NAMALWA (cell line): ENCODE results near the gene PPIG.
"Not testable (repeated sequence)": the region's sequence is repeated elsewhere in the genome, so short reads cannot be mapped to it uniquely, and the experiment has no call there.

Experiments
- DNase-seq: peaks from one replicate; pipeline ENCODE4 v3.0.0-alpha.2; 2015; ENCODE audit warnings: low spot score

PPIG gene

DNA sequence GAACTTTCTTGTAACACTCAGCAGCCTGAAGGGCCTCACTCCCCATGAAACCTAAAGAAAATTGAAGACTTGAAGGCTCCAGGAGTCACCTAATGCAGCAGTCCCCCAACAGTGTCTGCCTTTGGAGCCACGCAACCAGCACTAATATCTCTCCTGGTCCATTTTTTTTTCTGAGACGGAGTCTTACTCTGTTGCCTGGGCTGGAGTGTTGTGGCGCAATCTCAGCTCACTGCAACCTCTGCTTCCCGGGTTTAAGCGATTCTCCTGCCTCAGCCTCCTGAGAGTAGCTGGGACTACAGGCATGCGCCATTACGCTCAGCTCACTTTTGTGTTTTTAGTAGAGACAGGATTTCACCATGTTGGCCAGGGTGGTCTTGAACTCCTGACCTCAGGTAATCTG lies 12.4 kb downstream of the PPIG start:
- not testable (repeated sequence) for DNase-seq

DNA sequence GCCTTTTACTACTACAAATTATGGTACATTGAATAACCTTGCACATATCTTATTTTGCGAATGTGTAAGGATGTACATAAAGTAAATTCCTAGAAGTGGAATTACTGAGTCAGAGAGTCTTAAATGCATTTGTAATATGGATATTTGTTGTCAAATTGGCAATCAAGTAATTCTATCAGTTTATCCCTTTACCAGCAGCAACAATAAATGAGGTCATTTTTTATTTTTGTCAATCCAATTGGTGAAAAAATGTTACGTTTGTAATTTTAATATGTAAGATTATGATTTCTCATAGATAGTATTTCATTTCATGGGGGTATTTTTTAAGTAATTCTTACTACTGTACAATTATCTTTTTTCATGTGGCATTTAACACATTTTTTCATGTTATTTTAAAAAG lies 14.8 kb downstream of the PPIG start:
- DNase-seq = no peak

DNA sequence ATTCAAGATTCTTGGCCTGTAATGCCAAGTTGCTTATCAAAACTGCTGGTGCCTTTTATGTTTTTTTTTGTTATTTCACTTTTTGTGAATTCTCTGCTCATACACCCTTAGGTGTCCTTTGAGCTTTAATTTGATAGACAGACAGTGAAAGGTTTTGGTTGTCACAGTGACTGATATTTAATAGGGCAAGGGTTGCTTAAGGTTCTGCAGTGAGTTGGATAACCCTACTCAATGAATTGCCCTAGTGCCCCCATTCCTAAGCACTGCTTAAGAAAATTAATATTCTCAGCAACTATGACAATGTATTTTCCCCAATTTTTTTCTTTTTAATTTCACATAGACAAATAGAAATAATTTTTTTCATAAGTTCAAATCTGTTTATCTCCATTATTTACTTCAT lies 15.4 kb downstream of the PPIG start:
- no peak for DNase-seq

DNA sequence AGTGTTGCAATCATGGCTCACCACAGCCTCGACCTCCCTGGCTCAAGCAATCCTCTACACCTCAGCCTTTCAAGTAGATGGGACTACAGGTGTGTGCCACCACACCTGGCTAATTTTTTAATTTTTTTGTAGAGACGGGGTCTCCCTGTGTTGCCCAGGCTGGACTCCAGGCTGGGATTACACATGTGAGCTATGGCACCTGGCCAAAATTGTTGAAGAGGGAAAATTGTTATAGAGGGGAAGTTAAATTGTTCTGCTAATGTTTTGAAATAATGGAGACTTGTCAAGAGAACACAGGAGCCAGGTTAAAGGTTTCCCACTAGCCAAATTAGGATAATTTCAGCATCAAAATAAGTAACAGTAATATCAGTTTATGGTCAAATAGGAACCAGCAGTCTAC lies 25.1 kb downstream of the PPIG start:
- DNase-seq = no peak

DNA sequence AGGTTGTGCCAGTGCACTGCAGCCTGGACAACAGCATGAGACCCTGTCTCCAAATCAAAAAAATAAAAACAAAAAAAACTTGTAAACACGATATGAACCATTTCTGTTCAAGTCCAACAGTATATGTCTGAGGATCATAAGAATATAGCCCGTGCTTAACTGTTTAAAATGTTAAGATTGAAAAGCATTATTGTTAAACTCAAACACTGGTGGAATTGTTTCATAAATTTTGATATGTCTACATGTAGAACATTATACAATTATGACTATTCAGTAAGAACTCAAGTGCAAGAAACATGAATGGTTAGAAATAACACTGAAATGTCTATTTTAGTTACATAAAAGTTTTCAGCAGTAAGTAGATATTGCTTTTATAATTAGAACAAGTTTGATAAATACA lies 29.7 kb downstream of the PPIG start:
- no peak for DNase-seq

DNA sequence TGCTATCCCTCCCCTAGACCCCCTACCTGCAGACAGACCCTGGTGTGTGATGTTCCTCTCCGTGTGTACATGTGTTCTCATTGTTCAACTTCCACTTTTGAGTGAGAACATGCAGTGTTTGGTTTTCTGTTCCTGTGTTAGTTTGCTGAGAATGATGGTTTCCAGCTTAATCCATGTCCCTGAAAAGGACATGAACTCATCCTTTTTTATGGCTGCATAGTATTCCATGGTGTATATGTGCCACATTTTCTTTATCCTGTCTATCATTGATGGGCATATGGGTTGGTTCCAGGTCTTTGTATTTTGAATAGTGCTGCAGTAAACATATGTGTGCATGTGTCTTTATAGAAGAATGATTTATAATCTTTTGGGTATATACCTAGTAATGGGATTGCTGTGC lies 31.8 kb downstream of the PPIG start:
- not testable (repeated sequence) for DNase-seq

DNA sequence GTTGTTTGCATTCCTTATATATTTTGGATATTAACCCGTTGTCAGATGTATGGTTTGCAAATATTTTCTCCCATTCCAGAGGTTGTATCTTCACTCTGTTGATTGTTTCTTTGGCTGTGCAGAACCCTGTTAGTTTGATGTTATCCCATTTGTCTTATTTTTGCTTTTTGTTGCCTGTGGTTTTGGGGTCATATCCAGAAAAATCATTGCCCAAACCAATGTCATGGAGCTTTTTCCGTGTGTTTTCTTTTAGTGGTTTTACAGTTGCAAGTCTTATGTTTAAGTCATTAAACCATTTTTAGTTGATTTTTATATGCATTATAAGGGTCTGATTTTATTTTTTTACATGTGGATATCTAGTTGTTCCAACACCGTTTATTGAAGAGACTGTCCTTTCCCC lies 35.8 kb downstream of the PPIG start:
- DNase-seq = no peak

DNA sequence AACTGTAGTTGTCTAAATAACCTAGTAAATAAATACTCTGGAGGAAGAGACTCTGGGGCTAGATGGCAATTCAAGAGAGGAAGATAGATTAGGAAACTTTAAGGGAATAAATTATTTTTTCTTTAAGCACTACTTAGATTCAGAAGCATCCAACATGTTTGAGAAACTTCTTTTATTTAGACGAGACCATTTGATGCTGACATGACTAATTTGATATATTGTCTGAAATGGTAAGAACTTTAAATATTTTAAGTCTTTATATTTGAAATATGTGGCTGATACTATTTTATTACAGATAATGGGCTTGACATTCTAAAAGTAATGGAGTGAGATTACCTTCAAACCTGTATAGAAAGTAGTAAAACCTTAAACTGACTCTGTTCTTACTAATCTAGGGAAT lies 36.4 kb downstream of the PPIG start:
- no peak for DNase-seq

DNA sequence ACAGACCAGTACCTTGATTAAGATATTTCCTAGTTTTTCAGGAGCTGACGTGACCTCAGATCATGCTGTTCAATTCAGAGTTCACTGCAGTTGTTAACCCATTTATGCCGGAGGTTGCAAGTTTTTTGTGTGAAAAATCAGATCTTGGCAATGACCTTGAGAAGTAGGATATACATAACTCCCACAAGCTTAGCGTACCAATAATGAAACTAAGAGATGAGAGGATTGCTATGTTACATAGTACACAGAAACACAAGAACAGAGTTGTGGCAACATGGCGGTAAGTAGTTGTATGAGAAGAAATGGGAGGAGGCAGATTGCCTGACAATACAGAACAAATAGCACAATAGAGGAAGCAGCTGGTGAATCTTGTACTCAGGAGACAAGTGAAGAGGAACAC lies 39.1 kb downstream of the PPIG start:
- no peak for DNase-seq

DNA sequence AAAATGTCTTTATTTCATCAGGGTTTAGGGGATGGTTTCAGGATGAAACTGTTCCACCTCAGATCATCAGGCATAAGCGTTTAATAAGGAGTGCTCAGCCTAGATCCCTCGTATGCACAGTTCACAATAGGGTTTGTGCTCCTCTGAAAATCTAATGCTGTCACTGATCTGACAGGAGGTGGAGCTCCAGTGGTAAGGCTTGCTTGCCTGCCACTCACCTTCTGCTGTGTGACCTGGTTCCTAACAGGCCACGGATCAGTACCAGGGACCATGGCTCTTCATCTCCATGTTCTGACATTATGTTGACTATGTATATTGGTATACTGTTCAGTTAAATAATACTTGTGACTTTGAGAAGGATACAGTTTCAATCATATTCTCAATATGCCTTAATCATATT lies 41.6 kb downstream of the PPIG start:
- no peak for DNase-seq

DNA sequence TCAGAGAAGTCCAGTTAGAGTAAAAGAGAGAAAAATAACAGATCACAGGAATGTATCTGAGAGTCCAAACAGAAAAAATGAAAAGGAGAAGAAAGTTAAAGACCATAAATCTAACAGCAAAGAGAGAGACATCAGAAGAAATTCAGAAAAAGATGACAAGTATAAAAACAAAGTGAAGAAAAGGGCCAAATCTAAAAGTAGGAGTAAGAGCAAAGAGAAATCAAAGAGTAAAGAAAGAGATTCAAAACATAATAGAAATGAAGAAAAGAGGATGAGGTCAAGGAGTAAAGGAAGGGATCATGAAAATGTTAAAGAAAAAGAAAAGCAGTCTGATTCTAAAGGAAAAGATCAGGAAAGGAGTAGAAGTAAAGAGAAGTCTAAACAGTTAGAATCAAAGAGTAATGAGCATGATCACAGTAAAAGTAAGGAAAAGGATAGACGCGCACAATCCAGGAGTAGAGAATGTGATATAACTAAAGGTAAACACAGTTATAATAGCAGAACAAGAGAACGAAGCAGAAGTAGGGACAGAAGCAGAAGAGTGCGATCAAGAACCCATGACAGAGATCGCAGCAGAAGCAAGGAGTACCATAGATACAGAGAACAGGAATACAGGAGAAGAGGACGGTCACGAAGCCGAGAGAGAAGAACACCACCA lies 52.4 kb downstream of the PPIG start:
- DNase-seq = no peak

DNA sequence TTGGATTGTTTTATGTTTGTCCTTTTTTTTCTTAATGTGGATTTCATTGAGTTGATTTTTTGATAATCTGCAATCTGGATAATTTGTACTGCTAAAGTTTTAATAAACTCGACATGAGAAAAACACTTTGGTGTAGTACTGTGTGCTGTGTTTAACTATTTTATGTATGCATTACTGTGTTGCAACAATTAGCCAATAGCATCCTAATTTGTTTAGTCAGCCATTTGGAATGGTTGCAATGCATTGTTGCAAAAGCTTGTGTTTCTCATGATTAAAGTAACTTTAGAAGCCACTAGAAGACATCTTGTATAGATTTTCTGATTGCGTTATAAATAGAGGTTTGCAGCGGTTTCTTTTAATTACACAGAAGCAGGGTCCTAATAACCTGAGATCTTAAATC lies 53.5 kb downstream of the PPIG start:
- no peak for DNase-seq

DNA sequence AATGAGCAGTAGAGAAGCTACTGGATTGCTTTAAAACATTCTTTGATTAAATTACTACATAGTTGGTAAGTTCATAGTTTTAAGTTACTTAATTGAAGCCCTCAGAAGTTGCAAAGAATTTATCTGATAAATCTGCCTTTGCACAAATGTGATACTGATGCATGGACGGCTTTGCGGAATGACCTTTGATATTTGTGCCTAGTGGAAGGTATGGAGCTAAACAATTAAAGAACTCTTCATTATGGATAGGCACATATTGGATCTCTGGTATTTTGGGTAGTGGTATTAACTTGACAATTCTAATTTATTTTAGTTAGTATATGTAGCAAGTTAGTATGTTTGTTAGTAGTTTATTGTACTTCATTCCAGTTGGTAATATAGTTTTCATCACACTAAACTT lies 56.0 kb downstream of the PPIG start:
- no peak for DNase-seq

DNA sequence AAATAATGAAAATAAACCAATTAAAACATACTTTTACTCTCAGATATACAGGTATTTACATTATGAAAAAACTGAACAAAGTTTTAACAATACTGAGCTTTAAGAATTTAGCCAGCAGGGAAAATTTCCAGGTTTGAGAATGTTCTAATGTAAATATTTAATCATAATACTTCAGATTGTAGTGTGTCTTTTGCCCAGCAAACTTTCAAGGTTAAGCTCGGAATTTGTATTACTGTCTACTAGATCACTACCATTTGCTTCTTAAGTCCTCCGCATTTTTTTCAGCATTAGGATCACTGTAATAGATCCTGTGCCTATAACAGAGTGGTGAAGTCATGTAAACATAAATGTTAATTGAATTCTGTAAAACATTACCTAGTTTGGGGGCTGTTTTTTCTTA lies 57.3 kb downstream of the PPIG start:
- no peak for DNase-seq

DNA sequence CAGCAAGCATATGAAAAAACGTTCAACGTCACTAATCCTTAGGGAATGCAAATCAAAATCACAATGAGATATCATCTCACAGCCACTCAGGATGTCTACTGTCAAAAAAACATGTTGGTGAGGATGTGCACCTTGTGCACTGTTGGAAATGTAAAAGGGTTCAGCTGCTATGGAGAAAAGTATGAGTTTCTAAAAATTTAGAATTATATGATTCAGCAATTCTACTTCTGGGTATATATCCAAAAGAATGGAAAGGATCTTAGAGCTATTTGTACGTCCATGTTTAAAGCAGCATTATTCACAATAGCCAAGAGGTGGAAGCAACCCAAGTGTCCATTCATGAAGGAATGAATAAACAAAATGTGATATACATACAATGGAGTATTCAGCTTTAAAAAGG lies 60.0 kb downstream of the PPIG start:
- no peak for DNase-seq

DNA sequence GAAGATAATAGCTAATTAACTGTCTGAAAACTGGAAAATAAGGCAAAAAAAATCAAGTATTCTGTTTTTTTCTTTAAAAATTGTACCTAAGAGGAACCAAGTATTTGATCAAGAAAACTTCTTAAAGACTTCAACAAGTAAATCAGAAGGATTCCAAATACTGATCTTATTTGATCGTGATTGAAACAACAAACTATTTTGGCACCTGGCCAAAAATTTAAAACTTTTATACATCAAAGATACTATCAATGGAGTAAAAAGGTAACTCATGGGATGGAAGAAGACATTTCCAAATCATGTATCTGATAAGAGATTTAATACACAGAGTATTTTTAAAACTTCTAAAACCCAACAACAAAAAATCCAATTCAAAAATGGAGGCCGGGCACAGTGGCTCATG lies 63.3 kb downstream of the PPIG start:
- no peak for DNase-seq

DNA sequence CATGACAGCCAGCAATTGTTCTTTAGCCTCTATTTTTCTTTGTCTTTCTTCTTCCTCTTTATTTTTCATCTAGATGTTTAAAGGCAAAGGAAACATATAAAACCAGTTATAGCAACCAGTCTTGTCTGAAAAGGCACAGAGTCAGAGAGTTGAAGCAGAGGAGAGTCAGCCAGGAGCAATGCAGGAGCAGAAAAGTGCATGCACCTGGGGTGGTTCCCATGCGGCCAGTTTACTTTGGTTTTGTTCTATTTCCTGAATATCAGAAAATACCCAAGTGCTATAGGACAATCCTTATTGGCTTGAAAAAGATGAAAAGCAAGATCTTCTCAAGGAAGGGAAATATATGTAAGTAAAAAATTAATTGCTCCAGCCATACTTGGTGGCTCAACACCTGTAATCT lies 65.1 kb downstream of the PPIG start:
- DNase-seq = no peak

DNA sequence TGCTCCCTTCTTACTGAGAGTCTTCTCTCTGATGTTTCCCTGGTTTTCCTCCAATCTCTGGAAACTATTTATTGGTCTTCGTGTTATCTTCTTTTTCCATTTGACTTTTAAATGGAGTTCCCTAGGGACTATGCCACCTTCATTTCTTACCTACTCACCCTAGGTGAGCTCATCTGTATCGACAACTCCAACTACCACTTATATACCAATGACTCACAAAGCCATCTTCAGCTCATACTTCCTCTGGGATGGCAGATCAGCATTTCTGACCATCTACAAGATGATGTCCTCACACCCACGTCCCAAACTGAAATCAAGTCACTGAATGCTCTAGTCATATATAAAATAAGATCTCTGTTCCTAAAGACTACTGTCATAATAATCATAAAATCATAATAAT lies 69.5 kb downstream of the PPIG start:
- DNase-seq = no peak

DNA sequence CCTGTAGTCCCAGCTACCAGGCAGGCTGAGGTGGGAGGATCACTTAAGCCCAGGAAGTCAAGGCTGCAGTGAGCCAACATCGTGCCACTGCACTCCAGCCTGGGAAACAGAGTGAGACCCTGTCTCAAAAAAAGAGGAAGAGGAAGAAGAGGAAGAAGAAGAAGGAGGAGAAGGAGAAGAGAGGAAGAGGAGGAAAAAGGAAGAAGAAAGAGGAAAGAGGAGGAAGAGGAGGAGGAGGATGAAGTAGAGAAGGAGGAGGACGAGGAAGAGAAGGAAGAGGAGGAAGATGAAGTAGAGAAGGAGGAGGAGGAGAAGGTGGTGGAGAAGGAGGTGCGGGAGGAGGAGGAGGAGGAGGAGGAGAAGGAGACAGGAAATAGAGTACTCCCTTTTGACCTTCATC lies 72.0 kb downstream of the PPIG start:
- no peak for DNase-seq

DNA sequence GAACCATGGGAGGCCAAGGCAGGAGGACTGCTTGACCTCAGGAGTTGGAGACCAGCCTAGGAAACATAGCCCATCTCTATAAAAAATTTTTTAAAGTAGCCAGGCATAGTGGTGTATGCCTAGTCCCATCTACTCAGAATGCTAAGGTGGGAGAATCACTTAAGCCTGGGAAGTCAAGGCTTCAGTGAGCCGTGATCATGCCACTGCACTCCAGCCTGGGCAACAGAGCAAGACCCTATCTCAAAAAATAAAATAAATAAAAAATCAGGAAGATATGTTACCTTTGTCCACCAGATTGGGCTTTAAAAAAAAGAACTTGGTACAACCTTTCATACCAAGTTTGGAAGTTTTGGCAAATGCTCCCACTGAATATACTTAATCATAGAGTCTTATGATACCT lies 74.7 kb downstream of the PPIG start:
- no peak for DNase-seq

DNA sequence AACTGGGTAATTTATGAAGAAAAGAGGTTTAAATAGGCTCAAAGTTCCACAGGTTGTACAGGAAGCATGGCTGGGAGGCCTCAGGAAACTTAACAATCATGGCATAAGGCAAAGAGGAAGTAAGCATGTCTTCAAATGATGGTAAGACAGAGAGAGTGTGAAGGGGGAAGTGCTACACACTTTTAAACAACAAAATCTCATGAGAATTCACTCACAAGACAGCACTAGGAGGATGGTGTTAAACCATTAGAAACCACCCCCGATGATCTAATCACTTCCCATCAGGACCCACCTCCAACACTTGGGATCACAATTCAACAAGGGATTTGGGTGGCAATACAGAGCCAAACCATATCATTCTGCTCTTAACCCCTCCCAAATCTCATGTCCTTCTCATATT lies 75.2 kb downstream of the PPIG start:
- DNase-seq = peak; percentile 20

DNA sequence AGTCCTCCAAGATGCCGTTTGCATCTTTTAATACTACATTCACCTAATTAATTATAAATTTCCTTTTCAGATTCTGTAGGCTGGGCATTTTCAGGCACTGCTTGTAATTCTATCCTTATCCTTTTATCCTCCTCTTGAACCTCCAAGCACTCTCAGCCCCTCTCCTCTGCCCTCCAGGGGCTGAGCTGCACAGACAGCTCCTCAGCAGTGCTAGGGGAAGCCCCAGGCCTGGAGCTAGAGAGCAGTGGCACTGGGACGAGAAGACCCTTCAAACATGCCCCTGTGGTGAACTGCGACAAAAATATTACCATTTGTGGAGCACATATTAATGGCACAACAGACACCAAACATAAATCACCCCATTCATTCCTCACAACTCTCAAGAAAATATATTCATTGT lies 77.1 kb downstream of the PPIG start:
- no peak for DNase-seq

DNA sequence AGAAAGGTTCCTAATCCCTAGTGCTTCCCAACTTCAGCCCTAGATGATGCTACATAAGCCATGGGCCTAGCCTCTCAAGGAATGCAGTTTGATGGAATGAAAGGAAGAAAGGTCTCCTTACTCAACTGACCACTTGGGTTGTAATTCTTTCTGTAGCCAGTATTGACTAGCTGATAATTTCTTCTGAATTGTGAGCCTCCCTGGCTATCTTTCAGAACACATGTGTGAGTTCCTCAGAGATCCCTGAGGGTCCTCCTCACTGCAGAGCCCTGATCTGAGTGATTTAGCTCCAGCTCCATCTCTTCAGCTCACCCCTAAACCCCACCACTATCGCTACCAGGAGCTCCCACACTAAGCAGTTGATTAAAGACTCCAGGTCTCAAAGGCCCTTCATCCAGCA lies 78.6 kb downstream of the PPIG start:
- no peak for DNase-seq

DNA sequence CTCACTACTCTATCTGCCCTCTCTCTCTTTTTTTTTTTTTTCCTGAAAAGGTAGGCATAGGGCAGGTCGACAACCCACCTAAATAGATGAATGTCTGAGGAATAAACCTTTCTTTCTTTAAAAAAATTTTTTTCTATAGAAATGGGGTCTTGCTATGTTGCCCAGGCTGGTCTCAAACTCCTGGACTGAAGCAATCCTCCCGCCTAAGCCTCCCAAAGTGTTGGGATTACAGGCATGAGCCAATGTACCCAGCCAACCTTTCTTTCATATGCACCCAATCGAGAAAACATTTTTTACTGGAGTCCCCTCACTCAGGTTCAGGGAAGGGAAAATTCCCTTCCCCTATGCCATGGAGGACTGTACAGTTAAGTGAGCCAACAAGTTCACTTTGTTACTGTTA lies 79.1 kb downstream of the PPIG start:
- DNase-seq = no peak

DNA sequence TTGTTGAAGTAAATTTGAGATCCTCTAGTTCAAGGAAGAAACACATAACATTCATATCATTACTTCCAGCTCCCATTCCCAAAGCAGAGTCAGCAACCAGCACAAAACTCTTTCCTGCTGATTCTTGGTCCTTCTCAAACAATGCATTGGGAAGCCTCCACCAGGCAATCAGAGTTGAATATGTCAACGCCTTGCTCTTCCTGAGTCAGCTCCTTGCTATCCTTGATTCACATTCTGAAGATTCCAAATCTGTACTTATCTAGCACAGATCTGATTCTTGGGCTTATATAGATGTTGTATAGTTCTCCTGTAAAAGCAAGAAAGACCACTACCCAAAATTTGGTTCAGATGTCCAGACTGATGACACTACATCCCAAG lies 80.4 kb downstream of the PPIG start:
- no peak for DNase-seq
